ENCODE data around the gene PAK2.

The PAK2 gene

GRCh38 chr3:196788528-196788927 is 48.9 kb downstream of the PAK2 start:
- no peak for TF ChIP-seq CTCF (IDR thresholded peaks at IDR 0.05; ENCODE audit: unreplicated experiment in 3 of 3)
- peaks cover 9% of the 10 kb centered on the region for H3K4me1 Mint-ChIP-seq
- H3K4me3 Mint-ChIP-seq, result no peak overlapping the region
- peaks cover 75% of the 10 kb centered on the region for H3K36me3 Mint-ChIP-seq (ENCODE audit: low read depth)
- H3K9me3 Mint-ChIP-seq, result peaks cover 17% of the 10 kb centered on the region
- no peak overlapping the region for H3K27ac Mint-ChIP-seq
- H3K27me3 Mint-ChIP-seq (ENCODE audit: low read depth), result no peaks in the 10 kb centered on the region

GRCh38 chr3:196789885-196790359 is 50.3 kb downstream of the PAK2 start:
- H3K9me3 Mint-ChIP-seq, result peaks cover 21% of the 10 kb centered on the region
- no peak for TF ChIP-seq CTCF (IDR thresholded peaks at IDR 0.05; ENCODE audit: unreplicated experiment in 3 of 3)
- H3K4me1 Mint-ChIP-seq, result peaks cover 9% of the 10 kb centered on the region
- no peaks in the 10 kb centered on the region for H3K27me3 Mint-ChIP-seq (ENCODE audit: low read depth)
- H3K27ac Mint-ChIP-seq, result no peak overlapping the region
- H3K36me3 Mint-ChIP-seq (ENCODE audit: low read depth), result peaks cover 81% of the 10 kb centered on the region
- H3K4me3 Mint-ChIP-seq, result no peak overlapping the region

- TF ChIP-seq CTCF (IDR thresholded peaks at IDR 0.05; ENCODE audit: unreplicated experiment in 3 of 3), result no peak
- Mint-ChIP-seq H3K9me3 (peaks cover 19% of the 10 kb centered on the region), H3K27me3 (ENCODE audit: low read depth) (no peaks in the 10 kb centered on the region), H3K27ac (no peak overlapping the region), H3K36me3 (ENCODE audit: low read depth) (peaks cover 81% of the 10 kb centered on the region), H3K4me3 (no peak overlapping the region), H3K4me1 (peaks cover 9% of the 10 kb centered on the region)
These were observed 51.0 kb downstream of the PAK2 start for GRCh38 chr3:196790636-196791035.

GRCh38 chr3:196792771-196793170 is 53.1 kb downstream of the PAK2 start:
- Mint-ChIP-seq H3K4me1 (peaks cover 8% of the 10 kb centered on the region), H3K9me3 (peaks cover 20% of the 10 kb centered on the region), H3K4me3 (no peak overlapping the region), H3K27me3 (ENCODE audit: low read depth) (no peaks in the 10 kb centered on the region), H3K36me3 (ENCODE audit: low read depth) (peaks cover 72% of the 10 kb centered on the region), H3K27ac (peak overlapping the region in 1 of 3 experiments; percentile 43)
- no peak for TF ChIP-seq CTCF (IDR thresholded peaks at IDR 0.05; ENCODE audit: unreplicated experiment in 3 of 3)

- peaks cover 5% of the 10 kb centered on the region for H3K4me1 Mint-ChIP-seq
- H3K27me3 Mint-ChIP-seq (ENCODE audit: low read depth), result no peaks in the 10 kb centered on the region
- H3K4me3 Mint-ChIP-seq, result no peak overlapping the region
- peaks cover 73% of the 10 kb centered on the region for H3K36me3 Mint-ChIP-seq (ENCODE audit: low read depth)
- H3K27ac Mint-ChIP-seq, result peak overlapping the region in 2 of 3 experiments; percentile 14 to 28
- TF ChIP-seq CTCF (IDR thresholded peaks at IDR 0.05; ENCODE audit: unreplicated experiment in 3 of 3), result no peak
- H3K9me3 Mint-ChIP-seq, result peaks cover 20% of the 10 kb centered on the region
These were observed 53.6 kb downstream of the PAK2 start for GRCh38 chr3:196793246-196793645.

GRCh38 chr3:196794467-196794866 is 54.8 kb downstream of the PAK2 start:
- H3K4me1 Mint-ChIP-seq, result no peaks in the 10 kb centered on the region
- no peak for TF ChIP-seq CTCF (IDR thresholded peaks at IDR 0.05; ENCODE audit: unreplicated experiment in 3 of 3)
- H3K36me3 Mint-ChIP-seq (ENCODE audit: low read depth), result peaks cover 67% of the 10 kb centered on the region
- H3K4me3 Mint-ChIP-seq, result no peak overlapping the region
- H3K9me3 Mint-ChIP-seq, result peaks cover 17% of the 10 kb centered on the region
- H3K27ac Mint-ChIP-seq, result no peak overlapping the region
- H3K27me3 Mint-ChIP-seq (ENCODE audit: low read depth), result no peaks in the 10 kb centered on the region

Data from nephron (organoid).